ENCODE data around the gene EVL.

EVL gene

GRCh38 chr14:100084591-100084990 lies 19.4 kb downstream of the EVL start:
- no peak for DNase-seq (ENCODE audit: low spot score)

GRCh38 chr14:100085462-100085861 lies 20.2 kb downstream of the EVL start:
- DNase-seq (ENCODE audit: low spot score), result no peak

GRCh38 chr14:100086361-100086760 lies 21.1 kb downstream of the EVL start:
- DNase-seq (ENCODE audit: low spot score), result no peak

DNA sequence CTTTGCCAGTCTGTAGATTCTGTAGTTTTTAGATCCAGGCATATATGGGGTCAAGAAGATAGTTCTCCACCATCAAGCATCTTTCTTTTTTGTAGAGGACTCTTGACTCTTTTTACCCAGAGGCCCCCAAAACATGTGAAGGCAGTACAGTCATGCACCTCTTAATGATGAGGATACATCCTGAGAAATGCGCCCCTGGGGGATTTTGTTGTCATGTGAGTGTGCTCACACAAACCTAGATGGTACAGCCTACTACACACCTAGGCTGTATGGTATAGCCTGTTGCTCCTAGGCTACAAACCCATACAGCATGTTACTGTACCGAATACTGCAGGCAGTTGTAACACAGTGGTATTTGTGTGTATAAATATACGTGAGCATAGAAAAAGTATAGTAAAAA lies 23.0 kb downstream of the EVL start:
- no peak for DNase-seq (ENCODE audit: low spot score)

DNA sequence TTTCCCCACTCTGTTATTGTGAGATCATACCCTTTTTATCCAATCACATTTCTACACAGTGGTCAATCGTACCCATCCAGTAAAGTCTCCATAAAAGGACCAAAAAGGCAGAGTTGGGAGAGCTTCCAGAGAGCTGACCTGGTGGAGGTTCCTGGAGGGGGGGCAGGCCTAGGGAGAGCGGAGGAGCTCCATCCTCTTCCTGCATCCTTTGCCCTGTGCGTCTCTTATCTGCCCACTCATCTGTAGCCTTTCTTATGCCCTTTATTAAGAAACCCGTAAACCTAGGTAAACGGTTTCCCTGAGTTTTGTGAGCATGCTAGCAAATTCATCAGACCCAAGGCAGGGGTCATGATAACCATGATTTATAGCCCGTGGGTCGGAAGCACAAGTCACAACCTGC lies 26.2 kb downstream of the EVL start:
- DNase-seq (ENCODE audit: low spot score), result no peak

DNA sequence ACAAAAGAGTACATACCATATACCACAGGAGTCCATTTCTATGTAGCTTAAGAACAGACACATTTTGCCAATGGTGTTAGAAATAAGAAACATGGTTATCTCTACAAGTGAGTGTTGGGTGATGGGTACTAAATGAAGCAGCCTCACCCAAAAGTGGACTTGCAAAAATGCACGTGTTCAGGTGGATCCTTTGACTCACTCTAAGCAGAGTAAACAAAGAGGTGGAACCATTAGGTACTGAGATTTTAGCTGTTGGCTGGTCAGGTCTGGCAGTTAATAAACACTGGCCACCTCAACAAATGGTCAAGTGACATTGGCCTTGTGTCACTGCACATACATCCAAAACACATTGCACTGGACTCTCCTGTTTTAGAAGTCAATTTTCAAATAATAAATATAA lies 27.6 kb downstream of the EVL start:
- no peak for DNase-seq (ENCODE audit: low spot score)

- DNase-seq (ENCODE audit: low spot score), result no peak
These were observed 28.1 kb downstream of the EVL start for GRCh38 chr14:100093319-100093718.

GRCh38 chr14:100096656-100097055 lies 31.4 kb downstream of the EVL start:
- no peak for DNase-seq (ENCODE audit: low spot score)

DNA sequence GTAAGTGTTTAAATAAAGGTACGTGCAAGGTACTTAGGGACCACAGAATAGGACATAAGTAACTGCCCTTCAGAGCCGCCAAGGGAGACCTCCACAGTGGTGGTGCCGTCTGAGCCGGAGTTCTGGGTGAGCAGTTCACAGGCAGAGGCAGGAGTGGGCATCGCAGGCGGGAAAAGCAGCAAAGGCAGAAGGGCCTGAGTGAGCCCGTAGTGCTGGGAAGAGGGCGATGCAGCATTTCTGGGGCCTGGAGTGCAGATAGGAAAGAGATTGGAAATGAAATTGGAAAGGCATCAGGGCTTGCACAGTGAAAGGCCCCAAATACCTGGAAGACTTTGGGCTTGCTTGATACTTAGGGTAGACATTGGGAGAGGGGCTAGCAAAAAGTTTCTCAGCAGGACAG lies 32.9 kb downstream of the EVL start:
- DNase-seq (ENCODE audit: low spot score), result no peak

DNA sequence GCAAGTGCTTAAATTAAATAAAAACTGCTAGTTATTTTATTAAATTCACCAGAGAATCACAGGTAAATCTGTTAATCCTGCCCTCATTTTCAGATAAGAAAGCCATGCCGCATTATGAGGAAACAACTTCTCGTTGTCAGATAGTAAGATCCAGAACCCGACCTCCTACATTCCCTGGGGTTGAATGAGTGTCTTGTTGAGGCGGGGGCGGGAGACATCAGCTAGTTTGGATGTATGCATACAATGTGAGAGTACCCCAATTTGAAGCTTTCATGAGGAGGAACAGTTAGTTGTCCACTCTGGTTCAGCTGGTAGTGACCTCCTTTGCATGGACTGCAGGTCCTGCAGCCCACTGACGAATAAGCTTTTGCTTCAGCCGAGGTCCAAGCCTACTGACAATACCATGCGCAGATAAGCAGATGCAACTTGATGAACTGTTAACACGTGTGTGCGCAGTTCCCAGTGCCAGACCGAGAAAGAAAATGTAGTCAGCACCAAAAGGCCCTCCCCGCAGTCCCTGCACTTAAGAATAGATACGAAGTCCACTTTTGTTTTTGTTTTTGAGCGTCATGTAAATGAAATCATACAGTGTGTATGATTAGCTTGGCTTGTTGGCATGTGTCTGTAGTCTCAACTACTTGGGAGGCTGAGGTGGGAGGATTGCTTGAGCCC lies 34.9 kb downstream of the EVL start:
- no peak for DNase-seq (ENCODE audit: low spot score)

DNA sequence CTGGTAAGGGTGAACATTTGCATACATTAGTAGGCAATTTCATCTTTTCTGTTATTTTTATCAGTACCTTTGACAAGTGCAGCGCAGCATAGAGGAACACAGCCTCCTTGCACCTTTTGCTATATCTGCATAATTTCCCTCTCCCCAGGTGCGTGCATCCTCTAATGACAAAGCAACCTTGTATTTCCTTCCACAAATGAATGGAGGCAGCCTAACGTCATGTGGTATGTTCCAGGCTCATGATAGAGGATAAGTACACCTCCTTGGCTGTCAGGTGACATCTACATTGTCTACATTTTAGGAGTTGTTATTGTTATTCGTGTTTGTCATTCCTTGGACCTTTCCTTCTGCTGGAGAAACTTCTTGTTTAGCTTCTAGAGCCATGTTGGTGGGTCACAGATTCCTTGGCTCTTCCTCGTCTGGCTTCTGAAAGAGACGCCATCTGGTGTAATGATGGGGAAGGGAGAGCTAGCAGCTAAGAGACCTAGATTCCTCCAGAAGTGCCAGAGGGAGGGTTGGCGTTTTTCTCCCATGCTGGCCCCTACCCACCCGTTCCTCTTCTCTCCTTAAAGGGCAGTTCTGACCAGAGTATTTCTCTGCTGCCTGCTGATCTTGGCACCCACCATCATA lies 37.0 kb downstream of the EVL start:
- DNase-seq (ENCODE audit: low spot score), result no peak

DNA sequence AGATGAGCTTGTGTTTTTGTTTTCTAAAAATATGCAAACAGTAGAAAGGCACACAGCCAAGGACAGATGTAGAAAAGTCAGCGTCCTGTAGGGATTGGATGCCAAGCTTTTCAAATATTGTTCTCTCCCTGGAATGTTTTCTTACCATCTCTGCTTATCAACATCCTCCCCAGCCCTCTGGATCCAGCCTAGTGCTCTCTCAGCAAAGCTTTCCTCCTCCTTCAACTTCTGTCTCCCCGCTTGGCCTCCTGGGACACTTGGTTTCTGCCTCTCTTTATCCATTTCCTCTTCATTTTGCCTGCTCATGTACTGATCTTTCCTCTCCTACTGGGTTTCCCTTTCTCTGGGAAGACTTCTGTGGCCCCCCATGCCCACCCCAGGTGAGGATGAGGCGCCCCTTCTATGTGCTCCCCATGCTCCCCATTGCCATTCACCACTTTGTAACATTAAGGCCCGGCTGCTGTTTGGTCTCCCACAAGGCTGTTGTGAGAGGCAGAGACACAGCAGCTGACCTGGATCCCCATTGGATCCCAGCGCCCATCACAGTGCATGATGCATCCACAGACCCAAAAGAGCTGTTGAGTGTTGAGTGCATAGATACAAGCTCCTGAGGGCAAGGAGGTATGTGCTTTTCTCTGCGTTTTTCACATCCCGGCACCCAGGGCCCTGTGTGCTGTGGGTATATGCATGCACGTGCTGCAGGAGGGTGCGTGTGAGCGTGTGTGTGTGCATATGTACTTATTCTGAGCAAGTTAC lies 38.2 kb downstream of the EVL start:
- peak; percentile 13 for DNase-seq (ENCODE audit: low spot score)

DNA sequence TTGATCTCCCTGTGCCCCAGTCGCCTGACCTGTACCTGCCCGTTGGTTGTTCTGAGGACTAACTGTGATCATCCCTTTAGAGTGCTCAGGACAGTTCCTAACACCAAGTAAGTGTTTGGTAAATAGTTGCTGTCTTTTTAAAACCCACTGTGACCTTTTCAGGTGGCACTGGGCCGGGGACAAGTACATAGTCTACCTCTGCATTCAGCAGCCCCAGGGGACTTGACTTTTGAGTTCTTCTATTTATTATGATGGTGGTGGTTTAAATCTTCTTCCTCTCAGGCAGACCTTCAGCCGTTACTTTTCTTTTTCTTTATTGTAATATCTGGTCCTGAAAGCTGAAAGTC lies 38.8 kb downstream of the EVL start:
- DNase-seq (ENCODE audit: low spot score), result no peak

DNA sequence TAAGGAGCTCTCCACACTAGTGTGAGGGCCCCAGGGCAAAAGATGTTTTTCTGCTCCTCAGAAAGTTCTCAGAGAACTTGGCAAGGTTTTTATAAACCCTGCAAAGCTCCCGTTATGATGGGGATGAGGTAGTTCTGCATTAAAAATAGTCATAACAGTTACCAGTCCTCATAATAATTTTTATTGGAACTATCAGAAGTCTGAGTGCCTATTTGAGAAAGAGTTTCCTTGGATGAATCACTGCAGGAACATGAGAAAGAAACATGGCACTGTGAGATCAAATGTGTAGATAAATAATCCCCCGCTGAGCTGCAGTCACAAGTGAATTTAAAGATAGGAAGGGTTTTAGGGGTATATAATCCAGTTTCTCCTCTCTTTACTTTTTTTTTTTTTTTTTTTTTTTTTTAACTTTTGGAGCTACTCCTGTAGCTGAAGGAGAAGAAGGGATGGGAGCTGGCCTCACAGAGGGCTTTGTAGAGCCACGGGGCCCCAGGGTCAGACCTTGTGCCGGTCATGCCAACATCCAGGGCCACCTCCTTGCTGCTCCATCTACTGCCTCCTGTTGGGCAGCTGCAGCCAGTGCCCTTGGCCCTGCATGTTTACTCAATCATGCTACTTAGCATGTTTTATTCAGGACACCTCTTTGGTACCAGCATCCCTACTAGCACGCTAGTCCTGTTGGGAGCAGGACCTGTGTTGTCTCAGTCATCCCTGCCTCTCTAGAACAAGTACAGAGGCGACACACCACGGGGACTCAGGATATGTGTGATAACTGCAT lies 39.5 kb downstream of the EVL start:
- no peak for DNase-seq (ENCODE audit: low spot score)

DNA sequence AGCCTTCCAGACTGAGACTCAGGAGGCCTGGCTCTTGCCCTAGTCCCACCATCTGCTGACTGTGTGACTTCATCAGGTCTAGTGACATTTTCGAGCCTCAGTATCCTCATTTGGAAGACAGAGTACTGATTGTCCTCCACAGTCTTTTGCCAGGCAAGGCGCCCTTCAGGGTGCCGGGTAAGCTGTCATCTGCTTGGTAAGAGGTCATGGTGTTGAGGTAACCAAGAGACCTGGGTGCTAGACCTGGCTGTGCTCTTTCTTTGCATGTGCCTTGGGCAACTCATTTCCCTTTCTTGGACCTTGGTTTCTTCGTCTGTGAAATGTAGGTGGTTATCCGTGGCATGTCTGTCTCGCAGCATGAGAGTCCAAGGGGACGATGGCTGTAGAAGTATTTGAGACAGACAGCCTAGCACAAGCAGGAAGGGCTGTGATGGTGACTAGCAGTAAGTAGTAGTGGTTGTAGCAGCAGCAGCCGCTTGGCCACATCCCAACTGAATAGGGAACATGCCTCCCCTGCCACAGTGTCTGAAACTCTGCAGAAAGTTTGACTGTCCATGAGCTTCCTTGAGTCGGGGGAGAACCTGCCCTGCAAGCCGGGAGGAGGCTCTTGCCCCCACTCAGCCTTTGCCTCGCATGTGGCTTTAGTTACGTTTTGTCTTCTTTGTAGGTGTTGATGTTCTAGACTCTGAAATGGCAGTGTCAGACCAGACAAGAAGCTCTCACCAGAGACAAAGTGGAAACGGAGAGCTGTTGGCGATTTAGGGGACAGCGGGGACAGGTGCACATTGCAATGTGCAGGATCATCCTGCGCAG lies 40.3 kb downstream of the EVL start:
- no peak for DNase-seq (ENCODE audit: low spot score)

- no peak for DNase-seq (ENCODE audit: low spot score)
These were observed 41.3 kb downstream of the EVL start for GRCh38 chr14:100106250-100107112.

DNA sequence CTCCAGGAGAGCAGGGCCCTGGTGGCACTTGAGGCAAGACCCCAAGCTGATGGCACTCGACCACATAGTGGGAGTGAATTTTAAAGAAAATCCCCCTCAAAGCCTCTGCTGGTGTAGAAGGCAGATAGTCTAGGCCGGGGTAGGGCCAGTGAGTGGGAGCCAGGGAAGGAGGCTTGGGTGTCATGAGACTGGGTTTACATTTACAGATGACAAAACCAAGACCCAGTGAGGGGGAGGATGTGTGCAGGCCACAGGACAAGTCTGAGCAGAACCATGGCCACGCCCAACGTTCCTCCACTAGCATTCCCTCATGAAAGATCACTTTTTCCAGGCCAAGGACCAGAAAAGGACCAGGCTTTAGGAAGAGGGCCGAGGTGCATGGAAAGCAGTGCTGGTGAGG lies 42.0 kb downstream of the EVL start:
- no peak for DNase-seq (ENCODE audit: low spot score)

- DNase-seq (ENCODE audit: low spot score), result peak; percentile 86
These were observed 43.0 kb downstream of the EVL start for GRCh38 chr14:100108042-100108825.

- no peak for DNase-seq (ENCODE audit: low spot score)
These were observed 43.8 kb downstream of the EVL start for GRCh38 chr14:100108840-100109593.
